ENCODE measurements around the gene C2orf69.

The C2orf69 gene

DNA sequence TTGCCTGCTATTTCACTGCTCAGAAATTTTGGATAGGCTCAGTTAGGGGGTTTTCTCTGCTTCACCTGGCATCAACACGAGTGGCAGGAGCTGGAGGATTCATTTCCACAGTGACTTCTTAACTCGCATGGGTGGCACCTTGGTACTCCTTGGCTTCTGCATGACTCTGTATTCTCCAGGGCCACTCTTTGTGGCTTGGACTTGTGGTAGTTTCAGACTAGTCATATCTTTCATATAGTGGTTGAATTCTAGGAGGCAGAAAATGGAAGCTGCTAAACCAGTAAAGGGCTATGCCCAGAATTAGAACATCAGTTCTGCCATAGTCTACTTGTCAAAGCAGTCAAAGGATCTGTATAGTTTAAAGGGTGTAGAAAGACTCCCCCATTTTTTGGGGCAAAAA is 51.1 kb downstream of the C2orf69 start:
- in situ Hi-C loops (cut with MboI; ENCODE audit: low sequenced_read_pairs), result no loop called here

DNA sequence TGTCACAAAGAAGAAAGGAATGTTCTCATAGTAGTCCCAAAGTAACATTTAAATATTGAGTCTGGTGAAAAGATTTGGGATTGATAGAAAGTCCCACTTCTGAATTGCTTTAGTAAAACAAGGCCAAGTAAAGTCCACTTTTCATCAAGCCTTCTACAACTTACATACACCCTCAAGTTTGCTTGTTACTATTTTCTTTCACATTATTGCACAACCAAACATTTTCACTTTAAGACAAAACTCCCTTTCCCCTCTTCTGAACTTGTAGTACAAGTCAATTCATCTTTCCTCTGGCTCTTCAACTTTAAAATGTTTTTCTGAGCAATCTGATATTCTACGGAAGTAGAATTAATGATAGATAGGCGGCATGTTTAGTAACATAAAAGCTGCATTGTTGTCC is 55.3 kb downstream of the C2orf69 start:
- H3K9me3 ChIP-seq, result no peaks in the 10 kb centered on the region
- H3K36me3 ChIP-seq (replicated peaks), result peaks cover 26% of the 10 kb centered on the region
- no peaks in the 10 kb centered on the region for H3K4me1 ChIP-seq
- DNase-seq (ENCODE audit: low spot score in 2 of 2), result no peak
- no peaks in the 10 kb centered on the region for H3K27me3 ChIP-seq (ENCODE audit: low read depth)
- no peak overlapping the region for H3K4me3 ChIP-seq
- in situ Hi-C loops (cut with MboI; ENCODE audit: low sequenced_read_pairs), result no loop called here

More for the DNA sequence above, 51.1 kb downstream of the C2orf69 start:
- Histone ChIP-seq H3K9me3 (no peaks in the 10 kb centered on the region), H3K4me1 (peaks cover 3% of the 10 kb centered on the region; the same call in 1 of the 2 replicates), H3K27me3 (ENCODE audit: low read depth) (no peaks in the 10 kb centered on the region), H3K36me3 (replicated peaks) (peaks cover 50% of the 10 kb centered on the region), H3K4me3 (no peak overlapping the region)
- DNase-seq (ENCODE audit: low spot score in 2 of 2), result no peak

- Histone ChIP-seq H3K36me3 (replicated peaks) (peaks cover 20% of the 10 kb centered on the region), H3K4me1 (no peaks in the 10 kb centered on the region), H3K4me3 (no peak overlapping the region), H3K27me3 (ENCODE audit: low read depth) (no peaks in the 10 kb centered on the region), H3K9me3 (no peaks in the 10 kb centered on the region)
- in situ Hi-C loops (cut with MboI; ENCODE audit: low sequenced_read_pairs), result no loop called here
- DNase-seq (ENCODE audit: low spot score in 2 of 2), result no peak
These were observed 55.9 kb downstream of the C2orf69 start for GRCh38 chr2:199966976-199967375.

GRCh38 chr2:199968126-199968525 is 57.0 kb downstream of the C2orf69 start:
- Histone ChIP-seq H3K4me1 (no peaks in the 10 kb centered on the region), H3K9me3 (no peaks in the 10 kb centered on the region), H3K27me3 (ENCODE audit: low read depth) (no peaks in the 10 kb centered on the region), H3K4me3 (no peak overlapping the region), H3K36me3 (replicated peaks) (peaks cover 13% of the 10 kb centered on the region)
- DNase-seq (ENCODE audit: low spot score in 2 of 2), result no peak
- in situ Hi-C loops (cut with MboI; ENCODE audit: low sequenced_read_pairs), result no loop called here

DNA sequence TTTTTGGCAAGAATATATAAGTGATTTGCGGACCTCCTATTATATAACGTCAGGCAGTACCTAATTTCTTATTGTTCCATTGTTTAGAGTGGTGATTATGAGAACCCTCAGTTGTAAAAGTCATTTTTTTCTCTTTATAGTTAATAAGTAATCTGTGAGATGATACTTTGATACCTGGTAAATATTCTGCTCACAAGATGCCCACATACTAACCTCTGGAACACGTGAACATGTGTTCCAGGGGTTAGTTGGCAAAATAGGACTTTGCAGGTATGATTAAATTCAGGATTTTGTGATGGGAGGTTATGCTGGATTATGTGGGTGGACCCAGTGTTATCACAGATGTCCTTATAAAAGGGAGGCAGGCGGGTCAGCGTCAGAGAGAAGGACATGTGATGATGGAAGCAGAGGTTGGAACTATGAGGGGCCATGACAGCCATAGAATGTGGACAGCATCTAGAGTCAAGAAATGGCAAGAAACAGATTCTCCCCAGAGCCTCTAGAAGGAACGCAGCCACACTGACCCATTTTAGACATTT is 61.1 kb downstream of the C2orf69 start:
- in situ Hi-C loops (cut with MboI; ENCODE audit: low sequenced_read_pairs), result no loop called here
- Histone ChIP-seq H3K9me3 (no peaks in the 10 kb centered on the region), H3K4me3 (no peak overlapping the region), H3K27me3 (ENCODE audit: low read depth) (no peaks in the 10 kb centered on the region), H3K36me3 (replicated peaks) (peaks cover 7% of the 10 kb centered on the region; the same call in 1 of the 2 replicates), H3K4me1 (no peaks in the 10 kb centered on the region)
- DNase-seq (ENCODE audit: low spot score in 2 of 2), result no peak

DNA sequence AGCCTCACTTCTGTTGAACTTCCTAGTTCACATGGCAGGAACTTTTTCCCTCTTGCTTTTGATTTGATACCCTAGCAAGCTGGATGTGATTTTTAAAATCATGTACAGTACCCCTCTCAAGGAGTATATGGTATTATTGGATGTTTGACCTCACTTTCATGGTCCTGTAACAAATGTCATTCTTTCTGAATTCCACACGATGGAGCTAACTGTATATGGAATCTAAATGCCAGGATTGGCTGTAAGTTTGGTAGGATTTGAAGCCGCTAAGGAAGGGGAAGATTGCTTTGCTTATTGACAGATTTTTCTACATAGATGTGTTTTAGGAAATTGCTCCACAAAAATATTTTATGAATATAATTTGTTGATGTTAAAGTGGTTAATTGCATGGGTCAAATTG is 62.6 kb downstream of the C2orf69 start:
- in situ Hi-C loops (cut with MboI; ENCODE audit: low sequenced_read_pairs), result no loop called here
- no peak overlapping the region for H3K4me3 ChIP-seq
- DNase-seq (ENCODE audit: low spot score in 2 of 2), result peak in 1 of 2 experiments; percentile 36
- no peaks in the 10 kb centered on the region for H3K9me3 ChIP-seq
- no peaks in the 10 kb centered on the region for H3K4me1 ChIP-seq
- H3K36me3 ChIP-seq (replicated peaks), result peaks cover 7% of the 10 kb centered on the region; the same call in 1 of the 2 replicates
- H3K27me3 ChIP-seq (ENCODE audit: low read depth), result no peaks in the 10 kb centered on the region

GRCh38 chr2:199975273-199975895 is 64.3 kb downstream of the C2orf69 start:
- H3K9me3 ChIP-seq, result no peaks in the 10 kb centered on the region
- in situ Hi-C loops (cut with MboI; ENCODE audit: low sequenced_read_pairs), result loop anchor here (5.0 kb wide), 1 partner anchor 497 kb away; no protein-coding TSS in a partner anchor

More at GRCh38 chr2:199975273-199975895, 64.3 kb downstream of the C2orf69 start:
- Histone ChIP-seq H3K27me3 (ENCODE audit: low read depth) (no peaks in the 10 kb centered on the region), H3K4me1 (no peaks in the 10 kb centered on the region), H3K4me3 (no peak overlapping the region), H3K36me3 (replicated peaks) (peaks cover 7% of the 10 kb centered on the region; the same call in 1 of the 2 replicates)
- no peak for DNase-seq (ENCODE audit: low spot score in 2 of 2)

All from HAP-1 (cell line).